Endothelial cell of umbilical vein (primary cell): Measurements from ENCODE around the gene EYS. TPM values are rescaled to one million over a fixed set of nuclear protein-coding genes. Genes with fewer than 3 reads are reported as not detected.

Source experiments
- BruUV-seq: library from RNA; stranded (reverse); fragments of 400-500 nt; replicated peaks from 2 replicates; lab custom pipeline; 2021; lab: Mats Ljungman, UMichigan
- CTCF ChIA-PET: fragments of 300-600, 350-600 bp; sonication (Branson Sonifier 250); formaldehyde crosslinking; loops from one replicate; lab custom pipeline; 2021; ENCODE audit warnings: antibody characterized with exemption, inconsistent platforms; lab: Charles Lee
- POLR2A ChIA-PET: fragments of 300-600, 350-600 bp; sonication (Branson Sonifier 250); formaldehyde crosslinking; loops from one replicate; lab custom pipeline; 2021; ENCODE audit warnings: antibody characterized with exemption, inconsistent platforms; lab: Charles Lee
- DNase-seq: peaks from one replicate; pipeline ENCODE4 v3.0.0-alpha.2; 2011; ENCODE audit warnings: low read depth, low spot score
- FAIRE-seq: peaks from 2 replicates; lab custom pipeline; 2011; peaks lifted over from hg19 to GRCh38; lab: Jason Lieb, UNC
- H2AFZ ChIP-seq: 2 replicates; pipeline ENCODE4 v1.6.0; 2012; ENCODE audit warnings: low read depth, low read length, control low read depth, inconsistent platforms
- H3K27ac ChIP-seq: 2 replicates; pipeline ENCODE4 v1.5.1; 2011; ENCODE audit warnings: low read depth, mild to moderate bottlenecking, control low read depth, low read length, moderate library complexity; ENCODE audit not compliant: insufficient read depth
- H3K27me3 ChIP-seq, 2 experiments: 2 replicates each; pipeline versions ENCODE4 v1.6.0 to v1.6.1; 2011; ENCODE audit warnings: low read length in 2 of 2, mixed read lengths in 1 of 2; ENCODE audit not compliant: control insufficient read depth in 2 of 2, insufficient read depth in 2 of 2
- H3K36me3 ChIP-seq, 2 experiments: 2 replicates in 1 of 2; 3 replicates in 1 of 2; pipeline ENCODE4 v1.5.1; 2011; ENCODE audit warnings: low read length in 2 of 2, mild to moderate bottlenecking in 1 of 2, moderate library complexity in 1 of 2; ENCODE audit not compliant: control insufficient read depth in 2 of 2, insufficient read depth in 2 of 2; ENCODE audit errors: extremely low read depth in 1 of 2
- H3K4me1 ChIP-seq: 3 replicates; pipeline ENCODE4 v1.5.1; 2011; ENCODE audit warnings: mild to moderate bottlenecking, low read length; ENCODE audit not compliant: control insufficient read depth, insufficient read depth; ENCODE audit errors: extremely low read depth
- H3K4me2 ChIP-seq: 2 replicates; pipeline ENCODE4 v1.6.1; 2011; ENCODE audit warnings: low read length, control low read depth, mixed read lengths; ENCODE audit not compliant: insufficient read depth
- H3K4me3 ChIP-seq, 3 experiments: fragments of 200-600 bp in 1 of 3; sonication (generic), shearing (Covaris generic) in 1 of 3; replicated peaks in 1 of 3; 2 replicates each; pipeline ENCODE4 v1.5.1; 2011 to 2016; ENCODE audit warnings: control low read depth in 3 of 3, low read length in 3 of 3, mild to moderate bottlenecking in 2 of 3, inconsistent platforms in 1 of 3, low read depth in 1 of 3, moderate library complexity in 1 of 3; ENCODE audit not compliant: insufficient read depth in 1 of 3
- H3K79me2 ChIP-seq: 2 replicates; pipeline ENCODE4 v1.6.0; 2012; ENCODE audit warnings: low read length, inconsistent platforms; ENCODE audit not compliant: control insufficient read depth, insufficient read depth
- H3K9ac ChIP-seq: replicated peaks from 2 replicates; pipeline ENCODE3; 2011; ENCODE audit warnings: low read length, control low read depth; ENCODE audit not compliant: insufficient read depth; ENCODE audit errors: extremely low read depth
- H3K9me1 ChIP-seq: replicated peaks from 3 replicates; pipeline ENCODE4 v1.6.0; 2011; ENCODE audit warnings: mild to moderate bottlenecking, low read length; ENCODE audit not compliant: control insufficient read depth, insufficient read depth; ENCODE audit errors: extremely low read depth
- H3K9me3 ChIP-seq: replicated peaks from 2 replicates; pipeline ENCODE4 v1.5.1; 2012; ENCODE audit warnings: low read length, inconsistent platforms; ENCODE audit not compliant: control insufficient read depth, insufficient read depth
- H4K20me1 ChIP-seq: replicated peaks from 2 replicates; pipeline ENCODE3; 2011; ENCODE audit warnings: mild to moderate bottlenecking, low read length; ENCODE audit not compliant: control insufficient read depth, insufficient read depth; ENCODE audit errors: extremely low read depth
- CTCF ChIP-seq, 2 donors: IDR thresholded peaks; 1 replicate in 1 of 2; 2 replicates in 1 of 2; pipeline ENCODE4 v1.5.1; 2011; ENCODE audit warnings: low read length in 2 of 2, mild to moderate bottlenecking in 2 of 2, moderate library complexity in 2 of 2, control low read depth in 1 of 2, inconsistent platforms in 1 of 2, low read depth in 1 of 2; ENCODE audit not compliant: insufficient read depth in 1 of 2; ENCODE audit errors: extremely low read depth in 1 of 2
- EZH2 ChIP-seq: IDR thresholded peaks from 2 replicates; pipeline ENCODE4 v1.6.1; 2012; ENCODE audit warnings: borderline replicate concordance, low read depth, mild to moderate bottlenecking, moderate library complexity, low read length, inconsistent platforms; ENCODE audit not compliant: severe bottlenecking
- FOS ChIP-seq: IDR thresholded peaks from 2 replicates; pipeline ENCODE4 v1.6.1; 2011; ENCODE audit warnings: mild to moderate bottlenecking, low read length, moderate library complexity, borderline replicate concordance; ENCODE audit not compliant: insufficient read depth
- GATA2 ChIP-seq: IDR thresholded peaks from 2 replicates; pipeline ENCODE4 v1.7.0; 2011; ENCODE audit warnings: low read depth, mild to moderate bottlenecking, moderate library complexity, mixed read lengths, low read length; ENCODE audit not compliant: insufficient read length, insufficient read depth
- JUN ChIP-seq: IDR thresholded peaks from 2 replicates; pipeline ENCODE4 v1.6.1; 2011; ENCODE audit warnings: borderline replicate concordance, low read depth; ENCODE audit not compliant: insufficient read length, insufficient read depth
- MAX ChIP-seq: IDR thresholded peaks from 2 replicates; pipeline ENCODE4 v1.6.1; 2011; ENCODE audit not compliant: insufficient read depth, insufficient read length
- MYC ChIP-seq: IDR thresholded peaks from one replicate; pipeline ENCODE4 v1.6.1; 2011; ENCODE audit warnings: mild to moderate bottlenecking, low read depth, low read length
- POLR2A ChIP-seq: IDR thresholded peaks from 2 replicates; pipeline ENCODE4 v1.6.1; 2012; ENCODE audit warnings: low read depth, mild to moderate bottlenecking, control low read depth, low read length
- POLR2AphosphoS5 ChIP-seq: IDR thresholded peaks from 2 replicates; pipeline ENCODE4 v1.6.1; 2012; ENCODE audit warnings: low read depth, mild to moderate bottlenecking, control low read depth, low read length, moderate library complexity; ENCODE audit not compliant: insufficient read depth
- dilution Hi-C: fragments of 300-500 bp; cut with MboI; formaldehyde crosslinking; loops from one replicate; pipeline ENCODE4 v1.15.0; 2019; ENCODE audit warnings: low sequenced_read_pairs; ENCODE audit not compliant: extremely low pct_ligation_motif_present
- intact Hi-C: fragments of 100-400 bp; cut with micrococcal nuclease; formaldehyde crosslinking; loops from one replicate; pipeline ENCODE4 v1.10.0; 2022
- polyA plus RNA-seq, 4 experiments: library from polyadenylated mRNA; depleted of rRNA in 3 of 4; stranded (reverse) in 3 of 4; unstranded in 1 of 4; fragments of >200 nt; gene quantifications; 2 replicates each; pipeline versions ENCODE4 v1.2.1 to v1.2.3, GENCODE V29; 2011 to 2012; ENCODE audit warnings: missing spikeins in 1 of 4
- total RNA-seq: library from RNA; stranded (reverse); gene quantifications from 2 replicates; pipeline ENCODE4 v1.2.3, GENCODE V29; 2021

EYS gene
- total and polyA plus RNA-seq, 2 donors (not counting 3 experiments of a cell fraction or from before 2014, with no cell fraction given): 0.01 to 0.27 TPM

- dilution Hi-C loops: no loop called here
- BruUV-seq: no TSS peak
These were observed 411.2 kb downstream of the EYS start for GRCh38 chr6:65295812-65296211.

GRCh38 chr6:65289491-65289890, 417.5 kb downstream of the EYS start:
- no peak for FAIRE-seq

More at GRCh38 chr6:65295812-65296211, 411.2 kb downstream of the EYS start:
- H3K27ac ChIP-seq: no peak overlapping the region
- H3K9me1 ChIP-seq: no peaks in the 10 kb centered on the region
- H3K4me3 ChIP-seq: no peak overlapping the region
- H4K20me1 ChIP-seq: no peaks in the 10 kb centered on the region
- DNase-seq (no peak), FAIRE-seq (no peak)
- H3K79me2 ChIP-seq: no peaks in the 10 kb centered on the region
- H3K9ac ChIP-seq: no peak overlapping the region
- H3K9me3 ChIP-seq: no peaks in the 10 kb centered on the region
- peaks cover 6% of the 10 kb centered on the region for H3K4me1 ChIP-seq
- TF ChIP-seq JUN (no peak), POLR2AphosphoS5 (no peak)
- no peaks in the 10 kb centered on the region for H3K36me3 ChIP-seq
- intact Hi-C loops: no loop called here
- ChIA-PET CTCF (no interaction called here), POLR2A (no interaction called here)
- no peaks in the 10 kb centered on the region for H3K27me3 ChIP-seq
- no peak overlapping the region for H2AFZ ChIP-seq
- no peak overlapping the region for H3K4me2 ChIP-seq

More at GRCh38 chr6:65289491-65289890, 417.5 kb downstream of the EYS start:
- H3K79me2 ChIP-seq: no peaks in the 10 kb centered on the region
- BruUV-seq: no TSS peak
- DNase-seq: peak; percentile 77
- H3K4me2 ChIP-seq: peak overlapping the region; percentile 31
- no peaks in the 10 kb centered on the region for H3K9me3 ChIP-seq
- no peak overlapping the region for H3K9ac ChIP-seq
- CTCF ChIA-PET: interaction anchor here (0.8 kb wide), 1 partner anchor 9 kb away, joined by 3 read pairs; no protein-coding TSS in a partner anchor
- no peak overlapping the region for H3K4me3 ChIP-seq
- peaks cover 2% of the 10 kb centered on the region for H3K9me1 ChIP-seq
- POLR2A ChIA-PET: no interaction called here
- H3K4me1 ChIP-seq: peaks cover 12% of the 10 kb centered on the region
- H3K27ac ChIP-seq: no peak overlapping the region
- H3K27me3 ChIP-seq: no peaks in the 10 kb centered on the region
- TF ChIP-seq JUN: peak; percentile 76
- TF ChIP-seq MAX: no peak
- TF ChIP-seq CTCF (IDR thresholded peaks at IDR 0.05; ENCODE audit: extremely low read depth in 1 of 2, insufficient read depth in 1 of 2, low read depth in 1 of 2, low read length in 2 of 2): no peak
- TF ChIP-seq POLR2A: no peak
- no peak for TF ChIP-seq GATA2
- no peak for TF ChIP-seq POLR2AphosphoS5
- peak; percentile 78 for TF ChIP-seq FOS
- no peak for TF ChIP-seq MYC
- no peak for TF ChIP-seq EZH2
- no peaks in the 10 kb centered on the region for H3K36me3 ChIP-seq
- H2AFZ ChIP-seq: no peak overlapping the region
- intact Hi-C loops: loop anchor here (2.0 kb wide), 1 partner anchor 399 kb away; no protein-coding TSS in a partner anchor
- dilution Hi-C loops: no loop called here
- no peaks in the 10 kb centered on the region for H4K20me1 ChIP-seq
